Fibroblast of lung (primary cell): Measurements from ENCODE around the gene KIAA1217.

Source experiments
- EZH2 ChIP-seq: IDR thresholded peaks from 2 replicates; pipeline ENCODE4 v1.5.1; 2012; ENCODE audit warnings: low read length, control low read depth, mild to moderate bottlenecking; ENCODE audit errors: missing control alignments
- TF ChIP-seq, protein P1 (sequence below), 2 donors: IDR thresholded peaks in 1 of 2; conservative IDR thresholded peaks in 1 of 2; 1 replicate in 1 of 2; 2 replicates in 1 of 2; pipeline ENCODE4 v1.5.1; 2011 to 2012; ENCODE audit warnings: low read length in 2 of 2, control low read depth in 1 of 2, inconsistent platforms in 1 of 2, low read depth in 1 of 2, mild to moderate bottlenecking in 1 of 2

DNA sequence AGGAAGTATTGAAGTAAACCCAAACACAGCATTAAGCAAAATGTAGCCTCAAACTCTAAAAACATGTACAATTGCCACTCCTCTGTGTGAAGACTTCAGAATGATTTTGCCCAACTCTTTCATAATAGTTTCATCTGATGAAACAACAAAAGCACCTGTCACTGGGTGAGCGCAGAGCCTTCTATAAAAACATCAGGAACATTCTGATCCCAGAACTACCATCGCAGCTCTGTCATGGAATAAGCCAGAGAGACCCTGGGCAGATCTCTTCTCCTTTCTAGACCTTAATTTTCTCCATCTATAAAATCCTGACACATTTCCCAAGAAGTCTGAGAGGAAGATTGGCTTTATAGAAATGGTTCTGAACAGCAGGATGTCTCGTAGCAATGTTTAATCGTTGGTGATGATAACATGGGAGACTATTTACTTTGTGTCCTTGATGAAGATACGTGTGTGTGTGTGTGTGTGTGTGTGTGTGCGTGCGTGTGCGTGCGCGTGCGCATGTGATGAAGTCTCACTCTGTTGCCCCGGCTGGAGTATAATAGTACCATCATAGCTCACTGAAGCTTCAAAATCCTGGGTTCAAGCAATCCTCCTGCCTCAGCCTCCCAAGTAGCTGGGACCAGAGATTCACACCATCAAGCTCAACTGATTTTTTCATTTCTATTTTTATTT, 198.0 kb downstream of the KIAA1217 start:
- TF ChIP-seq, protein P1, sequence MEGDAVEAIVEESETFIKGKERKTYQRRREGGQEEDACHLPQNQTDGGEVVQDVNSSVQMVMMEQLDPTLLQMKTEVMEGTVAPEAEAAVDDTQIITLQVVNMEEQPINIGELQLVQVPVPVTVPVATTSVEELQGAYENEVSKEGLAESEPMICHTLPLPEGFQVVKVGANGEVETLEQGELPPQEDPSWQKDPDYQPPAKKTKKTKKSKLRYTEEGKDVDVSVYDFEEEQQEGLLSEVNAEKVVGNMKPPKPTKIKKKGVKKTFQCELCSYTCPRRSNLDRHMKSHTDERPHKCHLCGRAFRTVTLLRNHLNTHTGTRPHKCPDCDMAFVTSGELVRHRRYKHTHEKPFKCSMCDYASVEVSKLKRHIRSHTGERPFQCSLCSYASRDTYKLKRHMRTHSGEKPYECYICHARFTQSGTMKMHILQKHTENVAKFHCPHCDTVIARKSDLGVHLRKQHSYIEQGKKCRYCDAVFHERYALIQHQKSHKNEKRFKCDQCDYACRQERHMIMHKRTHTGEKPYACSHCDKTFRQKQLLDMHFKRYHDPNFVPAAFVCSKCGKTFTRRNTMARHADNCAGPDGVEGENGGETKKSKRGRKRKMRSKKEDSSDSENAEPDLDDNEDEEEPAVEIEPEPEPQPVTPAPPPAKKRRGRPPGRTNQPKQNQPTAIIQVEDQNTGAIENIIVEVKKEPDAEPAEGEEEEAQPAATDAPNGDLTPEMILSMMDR (conservative IDR thresholded peaks at IDR 0.05 in 1 of 2, IDR thresholded peaks at IDR 0.05 in 1 of 2; ENCODE audit: low read depth in 1 of 2, low read length in 2 of 2), result no peak
- no peak for TF ChIP-seq EZH2
